Upper lobe of left lung (tissue), 6 donors: Measurements from ENCODE around the gene KIRREL2. TPM values are rescaled to one million over a fixed set of nuclear protein-coding genes. Genes with fewer than 3 reads are reported as not detected.
A peak's percentile ranks its signal among the peaks of the same experiment; 100 is the strongest.

Experiments
- ATAC-seq, 2 donors: fragments of 200-7000 bp; cut with Tn5 transposase; one replicate each; pipeline ENCODE4 v1.9.1; 2022; ENCODE audit warnings: mild to moderate bottlenecking in 2 of 2, moderate library complexity in 2 of 2; ENCODE audit not compliant: low FRiP score in 2 of 2
- DNase-seq, 2 donors: peaks; one replicate each; pipeline ENCODE4 v3.0.0-alpha.2; 2019 to 2020
- H3K27ac ChIP-seq, 4 donors: fragments of 200-600 bp; sonication (generic); one replicate each; pipeline ENCODE4 v1.5.1; 2016 to 2019
- H3K27me3 ChIP-seq, 4 donors: fragments of 200-600 bp; sonication (generic); one replicate each; pipeline ENCODE4 v1.5.1; 2017 to 2019
- H3K36me3 ChIP-seq, 4 donors: fragments of 200-600 bp; sonication (generic); one replicate each; pipeline ENCODE4 v1.5.1; 2016 to 2019
- H3K4me1 ChIP-seq, 4 donors: fragments of 200-600 bp; sonication (generic); one replicate each; pipeline ENCODE4 v1.5.1; 2018 to 2019
- H3K4me3 ChIP-seq, 4 donors: fragments of 200-600 bp; sonication (generic); one replicate each; pipeline ENCODE4 v1.5.1; 2017 to 2019; ENCODE audit warnings: mild to moderate bottlenecking in 2 of 4, moderate library complexity in 1 of 4
- H3K9me3 ChIP-seq, 4 donors: fragments of 200-600 bp; sonication (generic); one replicate each; pipeline ENCODE4 v1.5.1; 2018 to 2019
- EP300 ChIP-seq, 4 donors: sonication (generic); formaldehyde crosslinking; IDR thresholded peaks; one replicate each; pipeline ENCODE4 v1.5.1; 2017; ENCODE audit warnings: antibody characterized with exemption in 4 of 4, control low read depth in 2 of 4
- POLR2A ChIP-seq, 4 donors: fragments of 450-650 bp; IDR thresholded peaks; one replicate each; pipeline ENCODE4 v1.5.1; 2016 to 2017; ENCODE audit warnings: antibody characterized with exemption in 4 of 4, mild to moderate bottlenecking in 2 of 4
- POLR2AphosphoS5 ChIP-seq, 2 donors: sonication (generic); formaldehyde crosslinking; IDR thresholded peaks; one replicate each; pipeline ENCODE4 v1.5.1; 2017; ENCODE audit warnings: antibody characterized with exemption in 2 of 2
- WGBS, 2 donors: methylation state at CpG; one replicate each; pipeline ENCODE4 v1.1.5; 2017 to 2018; 5-methylcytosine and 5-hydroxymethylcytosine counted together
- total RNA-seq, 6 donors: library from RNA; depleted of rRNA in 4 of 6; stranded (reverse); fragments of >200 nt in 4 of 6; gene quantifications; one replicate each; pipeline versions ENCODE4 v1.1.0 to v1.2.1, GENCODE V29; 2016 to 2021
- TF ChIP-seq, protein P1 (sequence below), 6 experiments: fragments of 450-650 bp in 4 of 6; fragments of 200-600 bp in 2 of 6; sonication (generic) in 2 of 6; IDR thresholded peaks; one replicate each; pipeline ENCODE4 v1.5.1; 2016 to 2019; ENCODE audit warnings: antibody characterized with exemption in 6 of 6
- donor health status: DM: no; HTN: no; CAD: no; lungs with moderate emphysema.
- donor health status: DM: no; HTN: yes; CAD: no; lungs with severe emphysema.

Gene KIRREL2
- total RNA-seq, 6 donors from 2014 or later, result 0.07 TPM; not detected in 5

DNA sequence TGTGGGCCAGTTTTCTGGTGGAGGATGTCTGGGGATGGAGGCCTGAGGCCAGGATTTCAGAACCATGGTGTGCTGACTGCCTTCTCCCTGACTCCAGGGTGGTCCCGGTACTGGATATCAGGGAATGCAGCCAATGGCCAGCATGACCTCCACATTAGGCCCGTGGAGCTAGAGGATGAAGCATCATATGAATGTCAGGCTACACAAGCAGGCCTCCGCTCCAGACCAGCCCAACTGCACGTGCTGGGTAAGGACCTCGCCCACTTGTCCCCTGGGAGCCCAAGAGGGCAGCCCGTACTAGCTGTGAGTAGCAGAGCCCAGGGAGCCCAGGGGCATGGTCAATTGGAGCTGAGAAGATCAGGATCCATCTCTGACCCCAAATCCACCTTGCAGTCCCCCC, 1.6 kb downstream of the KIRREL2 start:
- Histone ChIP-seq H3K9me3 (no peaks in the 10 kb centered on the region), H3K36me3 (no peaks in the 10 kb centered on the region), H3K27ac (no peak overlapping the region), H3K4me1 (peaks cover 9 to 23% (median 16%) of the 10 kb centered on the region in 4 donors), H3K4me3 (no peak overlapping the region), H3K27me3 (peaks cover 0 to 44% (median 21%) of the 10 kb centered on the region in 4 donors)
- no peak for TF ChIP-seq POLR2AphosphoS5 (IDR thresholded peaks at IDR 0.05)
- TF ChIP-seq EP300 (IDR thresholded peaks at IDR 0.05), result no peak
- TF ChIP-seq, protein P1, sequence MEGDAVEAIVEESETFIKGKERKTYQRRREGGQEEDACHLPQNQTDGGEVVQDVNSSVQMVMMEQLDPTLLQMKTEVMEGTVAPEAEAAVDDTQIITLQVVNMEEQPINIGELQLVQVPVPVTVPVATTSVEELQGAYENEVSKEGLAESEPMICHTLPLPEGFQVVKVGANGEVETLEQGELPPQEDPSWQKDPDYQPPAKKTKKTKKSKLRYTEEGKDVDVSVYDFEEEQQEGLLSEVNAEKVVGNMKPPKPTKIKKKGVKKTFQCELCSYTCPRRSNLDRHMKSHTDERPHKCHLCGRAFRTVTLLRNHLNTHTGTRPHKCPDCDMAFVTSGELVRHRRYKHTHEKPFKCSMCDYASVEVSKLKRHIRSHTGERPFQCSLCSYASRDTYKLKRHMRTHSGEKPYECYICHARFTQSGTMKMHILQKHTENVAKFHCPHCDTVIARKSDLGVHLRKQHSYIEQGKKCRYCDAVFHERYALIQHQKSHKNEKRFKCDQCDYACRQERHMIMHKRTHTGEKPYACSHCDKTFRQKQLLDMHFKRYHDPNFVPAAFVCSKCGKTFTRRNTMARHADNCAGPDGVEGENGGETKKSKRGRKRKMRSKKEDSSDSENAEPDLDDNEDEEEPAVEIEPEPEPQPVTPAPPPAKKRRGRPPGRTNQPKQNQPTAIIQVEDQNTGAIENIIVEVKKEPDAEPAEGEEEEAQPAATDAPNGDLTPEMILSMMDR (IDR thresholded peaks at IDR 0.05), result no peak
- TF ChIP-seq POLR2A (IDR thresholded peaks at IDR 0.05), result no peak
- ATAC-seq (no peak), DNase-seq (no peak)
- WGBS, 2 donors, result 75 to 80% methylated on average over 1 to 6 of the region's 6 CpGs

DNA sequence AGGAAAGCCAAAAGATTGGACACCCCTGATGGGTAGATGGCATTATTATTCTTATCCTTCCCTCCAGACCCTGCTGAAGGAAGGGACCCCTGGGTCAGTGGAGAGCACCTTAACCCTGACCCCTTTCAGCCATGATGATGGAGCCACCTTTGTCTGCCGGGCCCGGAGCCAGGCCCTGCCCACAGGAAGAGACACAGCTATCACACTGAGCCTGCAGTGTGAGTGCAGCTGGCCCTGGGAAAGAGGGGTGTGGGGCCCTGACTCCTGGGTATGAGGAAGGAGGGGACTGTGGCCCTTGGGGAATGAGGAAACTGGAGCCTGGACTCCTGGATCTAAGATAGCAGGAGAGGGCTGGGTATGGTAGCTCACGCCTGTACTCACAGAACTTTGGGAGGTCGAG, 2.7 kb downstream of the KIRREL2 start:
- Histone ChIP-seq H3K27ac (no peak overlapping the region), H3K9me3 (no peaks in the 10 kb centered on the region), H3K4me1 (peaks cover 9 to 23% (median 16%) of the 10 kb centered on the region in 4 donors), H3K4me3 (no peak overlapping the region), H3K27me3 (peaks cover 0 to 39% (median 21%) of the 10 kb centered on the region in 4 donors), H3K36me3 (no peaks in the 10 kb centered on the region)
- TF ChIP-seq, protein P1 (IDR thresholded peaks at IDR 0.05), result no peak
- TF ChIP-seq POLR2AphosphoS5 (IDR thresholded peaks at IDR 0.05) (no peak), POLR2A (IDR thresholded peaks at IDR 0.05) (no peak), EP300 (IDR thresholded peaks at IDR 0.05) (no peak)
- ATAC-seq (no peak), DNase-seq (no peak)
- 66 to 70% methylated on average over 4 of the region's 4 CpGs for WGBS, 2 donors

- no peak for ATAC-seq
- no peaks in the 10 kb centered on the region for H3K36me3 ChIP-seq
- no peak overlapping the region for H3K27ac ChIP-seq
- H3K27me3 ChIP-seq, result peaks cover 0 to 38% (median 18%) of the 10 kb centered on the region in 4 donors
- 12 to 15% methylated on average over 13 of the region's 24 CpGs for WGBS, 2 donors
- no peaks in the 10 kb centered on the region for H3K9me3 ChIP-seq
- peak in 1 of 2 donors; percentile 79 for DNase-seq
- H3K4me3 ChIP-seq, result no peak overlapping the region
- no peak for TF ChIP-seq POLR2AphosphoS5 (IDR thresholded peaks at IDR 0.05)
- no peak for TF ChIP-seq EP300 (IDR thresholded peaks at IDR 0.05)
- TF ChIP-seq, protein P1 (IDR thresholded peaks at IDR 0.05), result no peak
- peaks cover 9 to 23% (median 16%) of the 10 kb centered on the region in 4 donors for H3K4me1 ChIP-seq
Measured at GRCh38 chr19:35860436-35860817, 3.7 kb downstream of the KIRREL2 start.

DNA sequence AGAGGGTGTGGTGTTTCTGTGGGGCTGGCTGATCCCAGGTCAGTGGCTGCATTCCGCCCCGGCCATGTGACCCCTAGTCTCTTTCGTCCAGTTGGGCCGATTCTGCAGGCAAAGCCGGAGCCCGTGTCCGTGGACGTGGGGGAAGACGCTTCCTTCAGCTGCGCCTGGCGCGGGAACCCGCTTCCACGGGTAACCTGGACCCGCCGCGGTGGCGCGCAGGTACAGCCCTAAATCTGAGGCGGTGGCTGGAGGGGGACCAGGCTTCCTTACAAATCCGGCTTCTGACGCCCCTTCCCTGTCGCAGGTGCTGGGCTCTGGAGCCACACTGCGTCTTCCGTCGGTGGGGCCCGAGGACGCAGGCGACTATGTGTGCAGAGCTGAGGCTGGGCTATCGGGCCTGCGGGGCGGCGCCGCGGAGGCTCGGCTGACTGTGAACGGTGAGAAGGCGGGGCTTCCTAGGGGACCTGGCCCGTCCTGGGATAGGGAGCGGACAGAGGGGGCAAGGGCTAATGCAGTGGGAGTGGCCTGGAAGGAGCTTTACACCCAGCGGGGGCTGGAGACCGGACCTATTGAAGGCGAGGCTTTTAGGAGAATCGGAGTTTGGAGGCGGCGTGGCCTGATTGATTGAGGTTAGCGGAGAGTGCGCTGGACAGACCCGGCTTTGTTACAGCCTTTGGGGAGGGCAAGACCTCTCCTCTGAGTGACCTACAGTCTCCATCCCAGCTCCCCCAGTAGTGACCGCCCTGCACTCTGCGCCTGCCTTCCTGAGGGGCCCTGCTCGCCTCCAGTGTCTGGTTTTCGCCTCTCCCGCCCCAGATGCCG, 4.3 kb downstream of the KIRREL2 start:
- H3K9me3 ChIP-seq, result no peaks in the 10 kb centered on the region
- no peak overlapping the region for H3K27ac ChIP-seq
- H3K27me3 ChIP-seq, result peaks cover 0 to 32% (median 16%) of the 10 kb centered on the region in 4 donors
- TF ChIP-seq, protein P1 (IDR thresholded peaks at IDR 0.05), result no peak
- TF ChIP-seq POLR2AphosphoS5 (IDR thresholded peaks at IDR 0.05) (no peak), EP300 (IDR thresholded peaks at IDR 0.05) (no peak), POLR2A (IDR thresholded peaks at IDR 0.05) (no peak)
- ATAC-seq (no peak), DNase-seq (peak in 1 of 2 donors; percentile 83)
- no peak overlapping the region for H3K4me3 ChIP-seq
- H3K36me3 ChIP-seq, result no peaks in the 10 kb centered on the region
- H3K4me1 ChIP-seq, result peaks cover 7 to 20% (median 15%) of the 10 kb centered on the region in 4 donors
- 14 to 23% methylated on average over 17 to 30 of the region's 55 CpGs for WGBS, 2 donors
